ENCODE data around the gene NPHP4. TPM values are rescaled to one million over a fixed set of nuclear protein-coding genes. Genes with fewer than 3 reads are reported as not detected.

Gene NPHP4
- total and polyA plus RNA-seq, 10 of the 15 experiments (the other 5 are each of a cell fraction or from before 2014, with no cell fraction given), result 0.16 to 10.5 (median 3.1) TPM

GRCh38 chr1:5992814-5993555 is 760 bp upstream of the NPHP4 start (continued):
- TF ChIP-seq ZBTB11 (CRISPR knock-in tag; IDR thresholded peaks at IDR 0.05), result no peak
- TF ChIP-seq ZSCAN29 (IDR thresholded peaks at IDR 0.05), result 0 out of 2 replicates have a peak, but pooled peaks have one; percentile 61
- no peak for TF ChIP-seq E2F4 (IDR thresholded peaks at IDR 0.05; ENCODE audit: low read depth, low read length)
- 0 out of 2 replicates have a peak, but pooled peaks have one; percentile 43 for TF ChIP-seq BACH1 (IDR thresholded peaks at IDR 0.05; ENCODE audit: borderline replicate concordance)
- TF ChIP-seq IRF5 (IDR thresholded peaks at IDR 0.05; ENCODE audit: borderline replicate concordance), result no peak
- no peak for TF ChIP-seq PBX3 (IDR thresholded peaks at IDR 0.05; ENCODE audit: insufficient replicate concordance, low read depth, low read length)
- no peak for TF ChIP-seq NFXL1 (IDR thresholded peaks at IDR 0.05; ENCODE audit: borderline replicate concordance)
- peak in 1 of 2 experiments; percentile 7; a peak in 2 of 4 replicates for TF ChIP-seq IKZF2 (IDR thresholded peaks at IDR 0.05)
- TF ChIP-seq CBX5 (IDR thresholded peaks at IDR 0.05; ENCODE audit: low read depth), result no peak
- no peak for TF ChIP-seq RBBP5 (conservative IDR thresholded peaks at IDR 0.05)
- no peak for TF ChIP-seq USF2 (IDR thresholded peaks at IDR 0.05; ENCODE audit: borderline replicate concordance, low read depth, low read length)
- TF ChIP-seq EGR1 (IDR thresholded peaks at IDR 0.05; ENCODE audit: borderline replicate concordance in 1 of 2, low read depth in 2 of 2, low read length in 2 of 2), result no peak
- TF ChIP-seq CEBPZ (IDR thresholded peaks at IDR 0.05; ENCODE audit: low read depth, low read length), result no peak
- no peak for TF ChIP-seq NFYB (IDR thresholded peaks at IDR 0.05; ENCODE audit: insufficient read depth, low read depth, low read length)
- no peak for TF ChIP-seq RFX5 (IDR thresholded peaks at IDR 0.05; ENCODE audit: low read depth, low read length)
- no peak for TF ChIP-seq NR2C1 (IDR thresholded peaks at IDR 0.05)
- TF ChIP-seq ZNF24 (IDR thresholded peaks at IDR 0.05), result no peak
- no peak for TF ChIP-seq CREB1 (IDR thresholded peaks at IDR 0.05; ENCODE audit: low read depth)

Data from GM12878 (cell line).